ENCODE results near the gene TAF7L.

DNA sequence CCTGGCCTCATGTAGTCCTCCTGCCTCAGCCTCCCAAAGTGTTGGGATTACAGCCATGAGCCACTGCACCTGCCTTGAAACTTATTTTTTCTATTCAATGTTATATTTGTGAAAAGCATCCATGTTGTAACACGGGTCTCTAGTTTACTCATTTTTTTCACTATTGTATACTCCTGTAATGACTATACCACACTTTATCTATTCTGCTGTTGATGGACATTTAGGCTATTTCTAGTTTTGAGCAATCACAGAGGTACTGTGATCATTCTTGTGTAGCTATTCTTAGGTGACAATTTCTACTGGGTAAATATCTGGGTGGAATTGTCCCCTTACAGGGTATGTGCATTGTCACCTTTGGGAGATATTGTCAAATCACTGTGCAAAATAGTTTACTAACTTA lies 67.9 kb downstream of the TAF7L start:
- TF ChIP-seq POLR2A (IDR thresholded peaks at IDR 0.05) (no peak), EP300 (IDR thresholded peaks at IDR 0.05) (no peak)
- TF ChIP-seq, protein P1, sequence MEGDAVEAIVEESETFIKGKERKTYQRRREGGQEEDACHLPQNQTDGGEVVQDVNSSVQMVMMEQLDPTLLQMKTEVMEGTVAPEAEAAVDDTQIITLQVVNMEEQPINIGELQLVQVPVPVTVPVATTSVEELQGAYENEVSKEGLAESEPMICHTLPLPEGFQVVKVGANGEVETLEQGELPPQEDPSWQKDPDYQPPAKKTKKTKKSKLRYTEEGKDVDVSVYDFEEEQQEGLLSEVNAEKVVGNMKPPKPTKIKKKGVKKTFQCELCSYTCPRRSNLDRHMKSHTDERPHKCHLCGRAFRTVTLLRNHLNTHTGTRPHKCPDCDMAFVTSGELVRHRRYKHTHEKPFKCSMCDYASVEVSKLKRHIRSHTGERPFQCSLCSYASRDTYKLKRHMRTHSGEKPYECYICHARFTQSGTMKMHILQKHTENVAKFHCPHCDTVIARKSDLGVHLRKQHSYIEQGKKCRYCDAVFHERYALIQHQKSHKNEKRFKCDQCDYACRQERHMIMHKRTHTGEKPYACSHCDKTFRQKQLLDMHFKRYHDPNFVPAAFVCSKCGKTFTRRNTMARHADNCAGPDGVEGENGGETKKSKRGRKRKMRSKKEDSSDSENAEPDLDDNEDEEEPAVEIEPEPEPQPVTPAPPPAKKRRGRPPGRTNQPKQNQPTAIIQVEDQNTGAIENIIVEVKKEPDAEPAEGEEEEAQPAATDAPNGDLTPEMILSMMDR (IDR thresholded peaks at IDR 0.05) = no peak
